ENCODE measurements around the gene KL. TPM values are rescaled to one million over a fixed set of nuclear protein-coding genes. Genes with fewer than 3 reads are reported as not detected.

Gene KL
- total RNA-seq, 1 experiment from 2014 or later: not detected

GRCh38 chr13:33033051-33033812 lies 17.0 kb downstream of the KL start:
- Histone ChIP-seq H3K9me3 (ENCODE audit: control insufficient read depth in 1 of 2, insufficient read depth in 1 of 2, low read depth in 1 of 2, low read length in 2 of 2) (no peaks in the 10 kb centered on the region), H3K36me3 (ENCODE audit: control insufficient read depth in 1 of 2, insufficient read depth in 2 of 2, low read length in 2 of 2) (no peaks in the 10 kb centered on the region; a peak in 1 of 4 replicates), H3K4me2 (ENCODE audit: low read length) (no peak overlapping the region), H3K9ac (ENCODE audit: low read length) (no peak overlapping the region), H3K4me1 (ENCODE audit: control insufficient read depth in 1 of 2, insufficient read depth in 2 of 2, low read length in 2 of 2) (no peaks in the 10 kb centered on the region), H2AFZ (ENCODE audit: low read depth, low read length, poor library complexity, severe bottlenecking) (no peak overlapping the region), H3K79me2 (ENCODE audit: insufficient read depth, low read length) (no peaks in the 10 kb centered on the region), H3K27me3 (ENCODE audit: insufficient read depth, low read length) (no peaks in the 10 kb centered on the region), H3K27ac (ENCODE audit: low read depth, low read length) (no peak overlapping the region), H4K20me1 (ENCODE audit: insufficient read depth) (no peaks in the 10 kb centered on the region), H3K9me2 (ENCODE audit: insufficient read depth) (no peaks in the 10 kb centered on the region), H3K4me3 (replicated peaks in 1 of 2; ENCODE audit: low read depth in 1 of 2, low read length in 2 of 2) (no peak overlapping the region)
- DNase-seq (ENCODE audit: low read depth, low spot score) (no peak), ATAC-seq (no peak)
- ChIA-PET RAD21 (ENCODE audit: low non-redundant PET in 1 of 2, low total read pairs in 2 of 2, uncharacterized antibody in 2 of 2, unreplicated experiment in 2 of 2) (no interaction called here), CTCF (no interaction called here), POLR2A (no interaction called here)
- intact Hi-C loops (cut with micrococcal nuclease): no loop called here
- no peak for TF ChIP-seq POLR2AphosphoS5 (IDR thresholded peaks at IDR 0.05; ENCODE audit: low read depth, low read length)
- TF ChIP-seq ZFX (IDR thresholded peaks at IDR 0.05): no peak
- TF ChIP-seq POLR2A (IDR thresholded peaks at IDR 0.05; ENCODE audit: borderline replicate concordance, extremely low read depth, insufficient read depth, insufficient read length): no peak
- TF ChIP-seq, protein P1, sequence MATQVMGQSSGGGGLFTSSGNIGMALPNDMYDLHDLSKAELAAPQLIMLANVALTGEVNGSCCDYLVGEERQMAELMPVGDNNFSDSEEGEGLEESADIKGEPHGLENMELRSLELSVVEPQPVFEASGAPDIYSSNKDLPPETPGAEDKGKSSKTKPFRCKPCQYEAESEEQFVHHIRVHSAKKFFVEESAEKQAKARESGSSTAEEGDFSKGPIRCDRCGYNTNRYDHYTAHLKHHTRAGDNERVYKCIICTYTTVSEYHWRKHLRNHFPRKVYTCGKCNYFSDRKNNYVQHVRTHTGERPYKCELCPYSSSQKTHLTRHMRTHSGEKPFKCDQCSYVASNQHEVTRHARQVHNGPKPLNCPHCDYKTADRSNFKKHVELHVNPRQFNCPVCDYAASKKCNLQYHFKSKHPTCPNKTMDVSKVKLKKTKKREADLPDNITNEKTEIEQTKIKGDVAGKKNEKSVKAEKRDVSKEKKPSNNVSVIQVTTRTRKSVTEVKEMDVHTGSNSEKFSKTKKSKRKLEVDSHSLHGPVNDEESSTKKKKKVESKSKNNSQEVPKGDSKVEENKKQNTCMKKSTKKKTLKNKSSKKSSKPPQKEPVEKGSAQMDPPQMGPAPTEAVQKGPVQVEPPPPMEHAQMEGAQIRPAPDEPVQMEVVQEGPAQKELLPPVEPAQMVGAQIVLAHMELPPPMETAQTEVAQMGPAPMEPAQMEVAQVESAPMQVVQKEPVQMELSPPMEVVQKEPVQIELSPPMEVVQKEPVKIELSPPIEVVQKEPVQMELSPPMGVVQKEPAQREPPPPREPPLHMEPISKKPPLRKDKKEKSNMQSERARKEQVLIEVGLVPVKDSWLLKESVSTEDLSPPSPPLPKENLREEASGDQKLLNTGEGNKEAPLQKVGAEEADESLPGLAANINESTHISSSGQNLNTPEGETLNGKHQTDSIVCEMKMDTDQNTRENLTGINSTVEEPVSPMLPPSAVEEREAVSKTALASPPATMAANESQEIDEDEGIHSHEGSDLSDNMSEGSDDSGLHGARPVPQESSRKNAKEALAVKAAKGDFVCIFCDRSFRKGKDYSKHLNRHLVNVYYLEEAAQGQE (IDR thresholded peaks at IDR 0.05; ENCODE audit: low read depth): no peak
- TF ChIP-seq EZH2 (IDR thresholded peaks at IDR 0.05): no peak
- TF ChIP-seq RAD21 (IDR thresholded peaks at IDR 0.05; ENCODE audit: low read depth): no peak
- TF ChIP-seq CTCF (IDR thresholded peaks at IDR 0.05 in 2 of 3, conservative IDR thresholded peaks at IDR 0.05 in 1 of 3; ENCODE audit: borderline replicate concordance in 1 of 3, insufficient read depth in 1 of 3, low read depth in 2 of 3, low read length in 2 of 3): no peak
- TF ChIP-seq, protein P2, sequence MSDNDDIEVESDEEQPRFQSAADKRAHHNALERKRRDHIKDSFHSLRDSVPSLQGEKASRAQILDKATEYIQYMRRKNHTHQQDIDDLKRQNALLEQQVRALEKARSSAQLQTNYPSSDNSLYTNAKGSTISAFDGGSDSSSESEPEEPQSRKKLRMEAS (IDR thresholded peaks at IDR 0.05): no peak
- no peak for TF ChIP-seq ELF1 (IDR thresholded peaks at IDR 0.05; ENCODE audit: borderline replicate concordance, low read depth)
- TF ChIP-seq, protein P3, sequence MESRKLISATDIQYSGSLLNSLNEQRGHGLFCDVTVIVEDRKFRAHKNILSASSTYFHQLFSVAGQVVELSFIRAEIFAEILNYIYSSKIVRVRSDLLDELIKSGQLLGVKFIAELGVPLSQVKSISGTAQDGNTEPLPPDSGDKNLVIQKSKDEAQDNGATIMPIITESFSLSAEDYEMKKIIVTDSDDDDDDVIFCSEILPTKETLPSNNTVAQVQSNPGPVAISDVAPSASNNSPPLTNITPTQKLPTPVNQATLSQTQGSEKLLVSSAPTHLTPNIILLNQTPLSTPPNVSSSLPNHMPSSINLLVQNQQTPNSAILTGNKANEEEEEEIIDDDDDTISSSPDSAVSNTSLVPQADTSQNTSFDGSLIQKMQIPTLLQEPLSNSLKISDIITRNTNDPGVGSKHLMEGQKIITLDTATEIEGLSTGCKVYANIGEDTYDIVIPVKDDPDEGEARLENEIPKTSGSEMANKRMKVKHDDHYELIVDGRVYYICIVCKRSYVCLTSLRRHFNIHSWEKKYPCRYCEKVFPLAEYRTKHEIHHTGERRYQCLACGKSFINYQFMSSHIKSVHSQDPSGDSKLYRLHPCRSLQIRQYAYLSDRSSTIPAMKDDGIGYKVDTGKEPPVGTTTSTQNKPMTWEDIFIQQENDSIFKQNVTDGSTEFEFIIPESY (IDR thresholded peaks at IDR 0.05; ENCODE audit: extremely low read depth, insufficient replicate concordance, low read length): no peak
- no TSS peak for BruUV-seq (replicated peaks)

Data from HCT116 (cell line).